OCI-LY1 (cell line): ENCODE measurements around the gene AFAP1L2.

Experiments used
- H2AFZ ChIP-seq: fragments of 200-600 bp; sonication (generic), shearing (Covaris generic); 2 replicates; pipeline ENCODE4 v1.6.0; 2014; ENCODE audit warnings: antibody characterized with exemption, mild to moderate bottlenecking, low read length
- H3F3A ChIP-seq: fragments of 200-600 bp; sonication (generic), shearing (Covaris generic); 2 replicates; pipeline ENCODE4 v1.6.0; 2014; ENCODE audit warnings: mild to moderate bottlenecking, antibody characterized with exemption, low read length, moderate library complexity; ENCODE audit not compliant: insufficient read depth
- H3K27ac ChIP-seq: fragments of 200-600 bp; sonication (generic); 2 replicates; pipeline ENCODE4 v1.5.1; 2014; ENCODE audit warnings: low read length, mixed run types, mild to moderate bottlenecking, low read depth; ENCODE audit not compliant: poor library complexity, severe bottlenecking
- H3K27me3 ChIP-seq: fragments of 200-600 bp; sonication (generic); 2 replicates; pipeline ENCODE4 v1.6.0; 2014; ENCODE audit warnings: antibody characterized with exemption, mild to moderate bottlenecking, low read length, moderate library complexity; ENCODE audit not compliant: insufficient read depth
- H3K36me3 ChIP-seq: fragments of 200-600 bp; sonication (generic); 2 replicates; pipeline ENCODE4 v1.6.1; 2014; ENCODE audit warnings: mild to moderate bottlenecking, antibody characterized with exemption, low read length, moderate library complexity, mixed read lengths; ENCODE audit not compliant: insufficient read depth
- H3K4me1 ChIP-seq: fragments of 200-600 bp; sonication (generic); 2 replicates; pipeline ENCODE4 v1.5.1; 2014; ENCODE audit warnings: mild to moderate bottlenecking, low read length, moderate library complexity; ENCODE audit not compliant: insufficient read depth, severe bottlenecking
- H3K4me2 ChIP-seq: fragments of 200-600 bp; sonication (generic), shearing (Covaris generic); 2 replicates; pipeline ENCODE4 v1.6.1; 2014; ENCODE audit warnings: low read length
- H3K4me3 ChIP-seq: fragments of 200-600 bp; sonication (generic); 2 replicates; pipeline ENCODE4 v1.5.1; 2014; ENCODE audit warnings: low read length, low read depth, mild to moderate bottlenecking, mixed read lengths; ENCODE audit not compliant: poor library complexity, severe bottlenecking
- H3K79me2 ChIP-seq: fragments of 200-600 bp; shearing (Covaris generic); 2 replicates; pipeline ENCODE4 v1.6.1; 2016; ENCODE audit warnings: mixed run types, low read length, mixed read lengths; ENCODE audit not compliant: insufficient read depth
- H3K9ac ChIP-seq: fragments of 200-600 bp; sonication (generic), shearing (Covaris generic); 2 replicates; pipeline ENCODE4 v1.6.1; 2014; ENCODE audit warnings: mild to moderate bottlenecking, low read length, mixed read lengths
- H3K9me2 ChIP-seq: fragments of 200-600 bp; sonication (generic), shearing (Covaris generic); 2 replicates; pipeline ENCODE4 v1.6.1; 2014; ENCODE audit warnings: low read depth, mild to moderate bottlenecking, low read length, mixed read lengths
- H3K9me3 ChIP-seq: fragments of 200-600 bp; shearing (Covaris generic); 2 replicates; pipeline ENCODE4 v1.6.1; 2014; ENCODE audit warnings: low read length, mixed read lengths
- H4K20me1 ChIP-seq: fragments of 200-600 bp; sonication (generic), shearing (Covaris generic); 2 replicates; pipeline ENCODE4 v1.6.0; 2016; ENCODE audit warnings: mild to moderate bottlenecking, low read length; ENCODE audit not compliant: insufficient read depth
- CTCF ChIP-seq: fragments of 200-600 bp; sonication (generic), shearing (Covaris generic); IDR thresholded peaks from 2 replicates; pipeline ENCODE4 v1.5.1; 2017; ENCODE audit warnings: mild to moderate bottlenecking, antibody characterized with exemption, low read length, moderate library complexity, mixed read lengths
- EZH2 ChIP-seq: fragments of 200-600 bp; sonication (generic), shearing (Covaris generic); IDR thresholded peaks from 2 replicates; pipeline ENCODE4 v1.8.0; 2017; ENCODE audit warnings: borderline replicate concordance, mixed run types, mild to moderate bottlenecking, antibody characterized with exemption, low read length, moderate library complexity, mixed read lengths

Gene AFAP1L2

DNA sequence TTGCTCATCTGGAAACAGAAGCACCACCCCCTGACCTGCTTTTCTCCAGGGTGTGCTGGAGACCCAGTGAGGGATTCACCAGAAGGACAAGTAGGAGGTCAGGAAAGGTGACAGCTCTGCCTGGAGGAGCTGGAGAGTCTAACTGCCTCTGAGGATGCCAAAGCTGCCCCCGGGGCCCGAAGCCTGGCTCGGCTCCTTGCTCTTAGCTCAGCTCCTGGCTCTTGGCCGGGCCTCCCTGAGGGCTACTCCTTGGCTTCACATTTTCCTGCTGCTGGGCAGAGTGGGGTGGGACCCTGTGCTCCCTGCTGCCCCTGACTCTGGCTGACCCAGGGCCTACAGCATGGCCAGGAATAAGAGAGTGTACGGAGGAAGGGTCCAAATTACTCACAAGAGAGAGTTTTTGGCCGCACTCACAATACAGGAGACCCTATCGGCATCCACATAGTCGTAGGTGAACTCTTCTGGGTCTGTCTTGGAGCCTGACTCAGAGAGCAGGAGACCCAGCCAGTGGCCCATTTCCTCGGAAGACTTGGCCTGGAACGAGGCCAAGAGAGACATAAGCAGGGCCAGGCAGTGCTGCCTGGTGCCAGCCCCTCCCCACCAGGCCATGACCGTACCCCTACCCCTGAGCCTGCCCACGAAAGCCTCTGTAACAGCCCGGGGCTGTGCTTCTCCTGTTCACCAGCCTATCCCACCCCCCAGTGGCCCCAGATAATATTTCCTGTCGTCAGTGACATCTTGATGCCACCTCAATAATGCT lies 102.2 kb downstream of the AFAP1L2 start:
- no peak overlapping the region for H3K9ac ChIP-seq
- no peaks in the 10 kb centered on the region for H3F3A ChIP-seq
- H3K4me3 ChIP-seq, result no peak overlapping the region
- H2AFZ ChIP-seq, result no peak overlapping the region
- no peaks in the 10 kb centered on the region for H3K27me3 ChIP-seq
- no peaks in the 10 kb centered on the region for H3K36me3 ChIP-seq
- H3K4me1 ChIP-seq, result peaks cover 7% of the 10 kb centered on the region
- no peak overlapping the region for H3K4me2 ChIP-seq
- H3K27ac ChIP-seq, result no peak overlapping the region
- H3K9me2 ChIP-seq, result no peaks in the 10 kb centered on the region
- no peaks in the 10 kb centered on the region for H3K9me3 ChIP-seq
- H3K79me2 ChIP-seq, result no peaks in the 10 kb centered on the region
- H4K20me1 ChIP-seq, result no peaks in the 10 kb centered on the region
- no peak for TF ChIP-seq EZH2
- no peak for TF ChIP-seq CTCF

- H3K4me2 ChIP-seq, result no peak overlapping the region
- no peak overlapping the region for H3K9ac ChIP-seq
- H3K9me3 ChIP-seq, result no peaks in the 10 kb centered on the region
- H2AFZ ChIP-seq, result no peak overlapping the region
- no peaks in the 10 kb centered on the region for H4K20me1 ChIP-seq
- H3K27ac ChIP-seq, result no peak overlapping the region
- H3K9me2 ChIP-seq, result no peaks in the 10 kb centered on the region
- H3F3A ChIP-seq, result no peaks in the 10 kb centered on the region
- no peaks in the 10 kb centered on the region for H3K36me3 ChIP-seq
- H3K4me1 ChIP-seq, result peaks cover 7% of the 10 kb centered on the region
- no peaks in the 10 kb centered on the region for H3K27me3 ChIP-seq
- H3K79me2 ChIP-seq, result no peaks in the 10 kb centered on the region
- no peak overlapping the region for H3K4me3 ChIP-seq
- TF ChIP-seq CTCF, result no peak
These were observed 103.1 kb downstream of the AFAP1L2 start for GRCh38 chr10:114301177-114301576.

DNA sequence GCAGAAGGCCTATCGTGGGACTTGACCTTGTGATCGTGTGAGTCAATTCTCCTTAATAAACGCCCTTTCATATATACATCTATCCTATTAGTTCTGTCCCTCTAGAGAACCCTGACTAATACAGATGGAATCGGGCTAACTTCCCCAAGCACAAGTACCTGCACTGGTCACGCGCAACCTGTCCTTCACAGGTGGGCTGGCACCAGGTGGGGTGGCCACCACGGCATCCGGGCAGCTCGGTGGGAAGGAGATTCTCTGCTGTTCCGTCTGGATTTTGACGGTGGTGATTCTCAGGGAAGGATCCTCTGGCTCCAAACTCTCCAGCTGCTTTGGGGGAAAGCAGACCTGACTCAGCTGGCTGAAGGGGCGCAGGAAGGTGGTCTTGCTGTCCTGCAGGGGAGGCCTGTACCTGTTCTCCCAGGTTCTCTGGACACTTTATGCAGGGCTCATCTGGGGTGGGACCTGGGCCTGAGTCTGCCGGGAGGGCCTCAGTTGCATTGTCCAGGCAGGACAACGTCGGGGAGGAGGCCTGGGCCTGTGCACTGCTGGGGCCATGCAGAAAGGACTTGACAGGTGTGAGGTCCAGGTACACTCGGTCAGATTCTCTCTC lies 104.2 kb downstream of the AFAP1L2 start:
- Histone ChIP-seq H3K27ac (no peak overlapping the region), H3K4me3 (no peak overlapping the region), H3K27me3 (no peaks in the 10 kb centered on the region; the same call in 1 of the 2 replicates), H4K20me1 (no peaks in the 10 kb centered on the region), H2AFZ (no peak overlapping the region), H3F3A (no peaks in the 10 kb centered on the region), H3K36me3 (no peaks in the 10 kb centered on the region; the same call in 1 of the 2 replicates), H3K9ac (no peak overlapping the region), H3K4me2 (no peak overlapping the region), H3K79me2 (no peaks in the 10 kb centered on the region), H3K9me3 (peaks cover 6% of the 10 kb centered on the region; the same call in 1 of the 2 replicates), H3K9me2 (no peaks in the 10 kb centered on the region), H3K4me1 (peaks cover 7% of the 10 kb centered on the region)
- TF ChIP-seq CTCF, result no peak
- no peak for TF ChIP-seq EZH2
